ENCODE measurements around the gene SH2B3. TPM values are rescaled to one million over a fixed set of nuclear protein-coding genes. Genes with fewer than 3 reads are reported as not detected.
"Not testable (repeated sequence)": the region's sequence is repeated elsewhere in the genome, so short reads cannot be mapped to it uniquely, and the experiment has no call there.

SH2B3 gene
- total and polyA plus RNA-seq, 2 donors (not counting 3 experiments of a cell fraction or from before 2014, with no cell fraction given), result 63.1 to 97.9 TPM

DNA sequence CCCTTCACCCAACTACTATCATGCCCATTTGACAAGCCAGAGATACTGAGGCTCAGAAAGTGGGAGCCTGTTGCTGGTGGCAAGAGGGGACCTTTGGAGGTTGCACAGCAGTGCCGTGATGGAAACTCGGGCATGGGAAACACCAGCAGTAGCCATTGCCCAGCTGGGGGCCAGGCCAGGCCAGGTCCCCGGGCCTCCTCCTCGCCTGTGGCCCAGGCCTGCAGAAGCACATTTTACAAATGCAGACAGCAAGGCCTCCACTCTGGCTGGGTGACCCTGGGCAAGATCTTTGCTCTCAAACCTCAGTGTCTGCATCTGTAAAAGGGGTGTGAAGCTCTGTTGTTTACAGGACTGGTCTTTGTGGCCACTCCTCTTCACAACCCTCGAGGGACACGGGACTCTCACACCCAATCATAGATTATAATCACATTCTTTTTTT lies 4.5 kb upstream of the SH2B3 start:
- H3K9me1 ChIP-seq (replicated peaks; ENCODE audit: control insufficient read depth, extremely low read depth, insufficient read depth, low read length), result no peaks in the 10 kb centered on the region
- dilution Hi-C loops (cut with MboI; ENCODE audit: extremely low pct_ligation_motif_present, low sequenced_read_pairs) (no loop called here), intact Hi-C loops (cut with micrococcal nuclease) (no loop called here)
- H3K9ac ChIP-seq (replicated peaks; ENCODE audit: extremely low read depth, insufficient read depth, low read length), result no peak overlapping the region
- CTCF ChIA-PET, result interaction anchor here (7.2 kb wide), 1 partner anchor 47 kb away, joined by 464 read pairs; no protein-coding TSS in a partner anchor
- DNase-seq (ENCODE audit: low read depth, low spot score), result no peak
- FAIRE-seq, result no peak
- no peak overlapping the region for H3K4me3 ChIP-seq (replicated peaks in 1 of 3; ENCODE audit: insufficient read depth in 1 of 3, low read depth in 1 of 3, low read length in 3 of 3)
- H3K79me2 ChIP-seq (ENCODE audit: control insufficient read depth, insufficient read depth, low read length), result peaks cover 3% of the 10 kb centered on the region
- H3K27me3 ChIP-seq (ENCODE audit: control insufficient read depth in 2 of 2, insufficient read depth in 2 of 2, low read length in 2 of 2), result no peaks in the 10 kb centered on the region
- TF ChIP-seq MYC (IDR thresholded peaks at IDR 0.05; ENCODE audit: low read depth, low read length) (no peak), GATA2 (IDR thresholded peaks at IDR 0.05; ENCODE audit: insufficient read depth, insufficient read length, low read depth, low read length) (no peak), EZH2 (IDR thresholded peaks at IDR 0.05; ENCODE audit: borderline replicate concordance, low read depth, low read length, severe bottlenecking) (no peak), POLR2A (IDR thresholded peaks at IDR 0.05; ENCODE audit: low read depth, low read length) (no peak), FOS (IDR thresholded peaks at IDR 0.05; ENCODE audit: borderline replicate concordance, insufficient read depth, low read length) (no peak), POLR2AphosphoS5 (IDR thresholded peaks at IDR 0.05; ENCODE audit: insufficient read depth, low read depth, low read length) (no peak), JUN (IDR thresholded peaks at IDR 0.05; ENCODE audit: borderline replicate concordance, insufficient read depth, insufficient read length, low read depth) (no peak)
- TF ChIP-seq, protein P1, sequence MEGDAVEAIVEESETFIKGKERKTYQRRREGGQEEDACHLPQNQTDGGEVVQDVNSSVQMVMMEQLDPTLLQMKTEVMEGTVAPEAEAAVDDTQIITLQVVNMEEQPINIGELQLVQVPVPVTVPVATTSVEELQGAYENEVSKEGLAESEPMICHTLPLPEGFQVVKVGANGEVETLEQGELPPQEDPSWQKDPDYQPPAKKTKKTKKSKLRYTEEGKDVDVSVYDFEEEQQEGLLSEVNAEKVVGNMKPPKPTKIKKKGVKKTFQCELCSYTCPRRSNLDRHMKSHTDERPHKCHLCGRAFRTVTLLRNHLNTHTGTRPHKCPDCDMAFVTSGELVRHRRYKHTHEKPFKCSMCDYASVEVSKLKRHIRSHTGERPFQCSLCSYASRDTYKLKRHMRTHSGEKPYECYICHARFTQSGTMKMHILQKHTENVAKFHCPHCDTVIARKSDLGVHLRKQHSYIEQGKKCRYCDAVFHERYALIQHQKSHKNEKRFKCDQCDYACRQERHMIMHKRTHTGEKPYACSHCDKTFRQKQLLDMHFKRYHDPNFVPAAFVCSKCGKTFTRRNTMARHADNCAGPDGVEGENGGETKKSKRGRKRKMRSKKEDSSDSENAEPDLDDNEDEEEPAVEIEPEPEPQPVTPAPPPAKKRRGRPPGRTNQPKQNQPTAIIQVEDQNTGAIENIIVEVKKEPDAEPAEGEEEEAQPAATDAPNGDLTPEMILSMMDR (IDR thresholded peaks at IDR 0.05; ENCODE audit: extremely low read depth in 1 of 2, insufficient read depth in 1 of 2, low read depth in 1 of 2, low read length in 2 of 2), result no peak
- TF ChIP-seq, protein P2, sequence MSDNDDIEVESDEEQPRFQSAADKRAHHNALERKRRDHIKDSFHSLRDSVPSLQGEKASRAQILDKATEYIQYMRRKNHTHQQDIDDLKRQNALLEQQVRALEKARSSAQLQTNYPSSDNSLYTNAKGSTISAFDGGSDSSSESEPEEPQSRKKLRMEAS (IDR thresholded peaks at IDR 0.05; ENCODE audit: insufficient read depth, insufficient read length), result no peak
- no peaks in the 10 kb centered on the region for H4K20me1 ChIP-seq (replicated peaks; ENCODE audit: control insufficient read depth, extremely low read depth, insufficient read depth, low read length)
- H3K4me2 ChIP-seq (ENCODE audit: insufficient read depth, low read length), result no peak overlapping the region
- no peak overlapping the region for H2AFZ ChIP-seq (ENCODE audit: low read depth, low read length)
- no peak overlapping the region for H3K27ac ChIP-seq (ENCODE audit: insufficient read depth, low read depth, low read length)
- POLR2A ChIA-PET, result no interaction called here
- BruUV-seq (replicated peaks), result no TSS peak
- peaks cover 40% of the 10 kb centered on the region for H3K4me1 ChIP-seq (ENCODE audit: control insufficient read depth, extremely low read depth, insufficient read depth, low read length)
- H3K36me3 ChIP-seq (ENCODE audit: control insufficient read depth in 2 of 2, extremely low read depth in 1 of 2, insufficient read depth in 2 of 2, low read length in 2 of 2), result no peaks in the 10 kb centered on the region
- H3K9me3 ChIP-seq (replicated peaks; ENCODE audit: control insufficient read depth, insufficient read depth, low read length), result no peaks in the 10 kb centered on the region

DNA sequence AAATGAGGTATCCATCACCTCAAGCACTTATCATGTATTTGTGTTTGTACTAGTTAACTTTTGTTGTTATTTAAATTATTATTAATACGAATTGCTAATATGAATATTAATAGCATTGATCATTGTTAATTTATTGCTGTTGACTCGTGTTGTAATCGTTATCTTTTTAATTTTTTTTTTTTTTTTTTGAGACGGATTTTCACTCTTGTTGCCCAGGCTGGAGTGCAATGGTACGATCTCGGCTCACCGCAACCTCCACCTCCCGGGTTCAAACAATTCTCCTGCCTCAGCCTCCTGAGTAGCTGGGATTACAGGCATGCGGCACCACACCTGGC lies 3.3 kb upstream of the SH2B3 start:
- CTCF ChIA-PET, result interaction anchor here (1.1 to 4.7 kb wide), 8 partner anchors 27 to 80 kb away, joined by 3 to 83 read pairs (median 7); no protein-coding TSS in a partner anchor
- dilution Hi-C loops (cut with MboI; ENCODE audit: extremely low pct_ligation_motif_present, low sequenced_read_pairs); H3K9me1 ChIP-seq (replicated peaks; ENCODE audit: control insufficient read depth, extremely low read depth, insufficient read depth, low read length); H3K9me3 ChIP-seq (replicated peaks; ENCODE audit: control insufficient read depth, insufficient read depth, low read length); BruUV-seq (replicated peaks); H3K27me3 ChIP-seq (ENCODE audit: control insufficient read depth in 2 of 2, insufficient read depth in 2 of 2, low read length in 2 of 2); FAIRE-seq; H3K9ac ChIP-seq (replicated peaks; ENCODE audit: extremely low read depth, insufficient read depth, low read length); H4K20me1 ChIP-seq (replicated peaks; ENCODE audit: control insufficient read depth, extremely low read depth, insufficient read depth, low read length); DNase-seq (ENCODE audit: low read depth, low spot score); H2AFZ ChIP-seq (ENCODE audit: low read depth, low read length); H3K4me2 ChIP-seq (ENCODE audit: insufficient read depth, low read length); H3K36me3 ChIP-seq (ENCODE audit: control insufficient read depth in 2 of 2, extremely low read depth in 1 of 2, insufficient read depth in 2 of 2, low read length in 2 of 2); H3K27ac ChIP-seq (ENCODE audit: insufficient read depth, low read depth, low read length); H3K4me3 ChIP-seq (replicated peaks in 1 of 3; ENCODE audit: insufficient read depth in 1 of 3, low read depth in 1 of 3, low read length in 3 of 3); intact Hi-C loops (cut with micrococcal nuclease): not testable (repeated sequence)
- Histone ChIP-seq H3K79me2 (ENCODE audit: control insufficient read depth, insufficient read depth, low read length) (peaks cover 16% of the 10 kb centered on the region), H3K4me1 (ENCODE audit: control insufficient read depth, extremely low read depth, insufficient read depth, low read length) (peaks cover 34% of the 10 kb centered on the region)
- POLR2A ChIA-PET, result interaction anchor here (0.7 kb wide), 2 partner anchors 10 to 373 kb away, joined by 6 to 7 read pairs; no protein-coding TSS in a partner anchor

Measured in endothelial cell of umbilical vein (primary cell).